HepG2 (cell line): ENCODE results near the gene RHOBTB3. TPM values are rescaled to one million over a fixed set of nuclear protein-coding genes. Genes with fewer than 3 reads are reported as not detected.

Experiments
- ATAC-seq: fragments of 200-7000 bp; cut with Tn5 transposase; 3 replicates; pipeline ENCODE4 v1.9.1; 2020; ENCODE audit warnings: mild to moderate bottlenecking, moderate library complexity
- BruUV-seq: library from RNA; stranded (reverse); fragments of 400-500 nt; replicated peaks from 2 replicates; lab custom pipeline; 2021; lab: Mats Ljungman, UMichigan
- CTCF ChIA-PET: fragments of 300-600 bp; formaldehyde crosslinking; extraction: SDS; loops from one replicate; lab custom pipeline; 2021; ENCODE audit warnings: low total read pairs, inconsistent platforms, low intra/inter-chr PET ratio; lab: Yijun Ruan, JAX
- POLR2A ChIA-PET: fragments of 350-600 bp; sonication (Branson Sonifier 250); formaldehyde crosslinking; loops from one replicate; lab custom pipeline; 2020; ENCODE audit warnings: antibody characterized with exemption, inconsistent platforms; lab: Yijun Ruan, JAX
- DNase-seq: peaks from one replicate; pipeline ENCODE4 v3.0.0-alpha.2; 2015; ENCODE audit warnings: low spot score
- FAIRE-seq: peaks from 3 replicates; lab custom pipeline; 2011; peaks lifted over from hg19 to GRCh38; lab: Jason Lieb, UNC
- H2AFZ ChIP-seq: one replicate; pipeline ENCODE4 v1.6.1; 2011; ENCODE audit warnings: low read length, inconsistent platforms
- H3K27ac ChIP-seq: fragments of 300-600 bp; 3 replicates; pipeline ENCODE4 v1.8.0; 2011; ENCODE audit warnings: mixed run types, mild to moderate bottlenecking, mixed read lengths, low read length, inconsistent platforms; ENCODE audit not compliant: insufficient read depth; ENCODE audit errors: extremely low read length
- H3K27me3 ChIP-seq, 2 experiments: fragments of 200-600 bp in 1 of 2; 2 replicates in 1 of 2; 3 replicates in 1 of 2; pipeline versions ENCODE4 v1.6.0 to v1.8.0; 2011; ENCODE audit warnings: low read length in 2 of 2, mild to moderate bottlenecking in 2 of 2, moderate library complexity in 2 of 2, inconsistent platforms in 1 of 2; ENCODE audit not compliant: insufficient read depth in 2 of 2, control insufficient read depth in 1 of 2
- H3K36me3 ChIP-seq, 2 experiments: fragments of 200-600 bp in 1 of 2; replicated peaks in 1 of 2; 2 replicates in 1 of 2; 3 replicates in 1 of 2; pipeline versions ENCODE4 v1.5.1 to v1.8.0; 2011; ENCODE audit warnings: low read length in 2 of 2, inconsistent platforms in 1 of 2; ENCODE audit not compliant: insufficient read depth in 2 of 2, control insufficient read depth in 1 of 2
- H3K4me1 ChIP-seq: 2 replicates; pipeline ENCODE4 v1.5.1; 2012; ENCODE audit warnings: low read length, inconsistent platforms; ENCODE audit not compliant: insufficient read depth
- H3K4me2 ChIP-seq: 2 replicates; pipeline ENCODE4 v1.6.0; 2011; ENCODE audit warnings: low read depth, low read length, inconsistent platforms
- H3K4me3 ChIP-seq, 3 experiments: fragments of 200-600 bp in 1 of 3; sonication (generic), shearing (Covaris generic) in 1 of 3; replicated peaks in 1 of 3; 2 replicates each; pipeline ENCODE4 v1.5.1; 2011 to 2016; ENCODE audit warnings: low read length in 3 of 3, inconsistent platforms in 2 of 3, low read depth in 2 of 3, mild to moderate bottlenecking in 2 of 3, control low read depth in 1 of 3, mixed read lengths in 1 of 3; ENCODE audit not compliant: insufficient read depth in 1 of 3
- H3K79me2 ChIP-seq: one replicate; pipeline ENCODE4 v1.6.1; 2011; ENCODE audit warnings: low read length, inconsistent platforms; ENCODE audit not compliant: insufficient read depth
- H3K9ac ChIP-seq: 2 replicates; pipeline ENCODE4 v1.6.0; 2011; ENCODE audit warnings: mild to moderate bottlenecking, low read depth, low read length, inconsistent platforms; ENCODE audit not compliant: insufficient read depth
- H3K9me3 ChIP-seq: 2 replicates; pipeline ENCODE4 v1.5.1; 2012; ENCODE audit warnings: mild to moderate bottlenecking, low read length
- H4K20me1 ChIP-seq: 2 replicates; pipeline ENCODE4 v1.6.0; 2011; ENCODE audit warnings: inconsistent platforms, mild to moderate bottlenecking, low read length, moderate library complexity; ENCODE audit not compliant: insufficient read depth
- ATF7 ChIP-seq, 2 experiments: fragments of 450-650 bp in 1 of 2; sonication (generic) in 1 of 2; formaldehyde crosslinking in 1 of 2; IDR thresholded peaks; 2 replicates each; pipeline versions ENCODE4 v1.4.0 to v1.6.1; 2016 to 2020; ENCODE audit warnings: antibody characterized with exemption in 1 of 2, mild to moderate bottlenecking in 1 of 2, missing genetic modification reagents in 1 of 2
- CBX5 ChIP-seq: sonication (generic); formaldehyde crosslinking; IDR thresholded peaks from 2 replicates; pipeline ENCODE4 v1.4.0; 2020; ENCODE audit warnings: missing genetic modification reagents, borderline replicate concordance
- DMTF1 ChIP-seq: sonication (generic); formaldehyde crosslinking; IDR thresholded peaks from 2 replicates; pipeline ENCODE4 v1.4.0; 2020; ENCODE audit warnings: mild to moderate bottlenecking, missing genetic modification reagents
- HINFP ChIP-seq: sonication (generic); formaldehyde crosslinking; IDR thresholded peaks from 2 replicates; pipeline ENCODE4 v1.4.0; 2020; ENCODE audit warnings: low read depth, mild to moderate bottlenecking, missing genetic modification reagents
- HNF4A ChIP-seq: sonication (generic); formaldehyde crosslinking; IDR thresholded peaks from 2 replicates; pipeline ENCODE4 v1.4.0; 2020; ENCODE audit warnings: missing genetic modification reagents
- IKZF4 ChIP-seq: sonication (generic); formaldehyde crosslinking; IDR thresholded peaks from 2 replicates; pipeline ENCODE4 v1.5.1; 2020; ENCODE audit warnings: borderline replicate concordance, mild to moderate bottlenecking, low read depth, missing genetic modification reagents; ENCODE audit errors: not compliant biosample characterization
- NFE2 ChIP-seq: sonication (generic); formaldehyde crosslinking; IDR thresholded peaks from 2 replicates; pipeline ENCODE4 v1.4.0; 2020; ENCODE audit warnings: missing genetic modification reagents
- SMAD1 ChIP-seq: sonication (generic); formaldehyde crosslinking; IDR thresholded peaks from 2 replicates; pipeline ENCODE4 v1.4.0; 2020; ENCODE audit warnings: missing genetic modification reagents, low read depth, mild to moderate bottlenecking, borderline replicate concordance
- ZNF12 ChIP-seq: sonication (generic); formaldehyde crosslinking; IDR thresholded peaks from 2 replicates; pipeline ENCODE4 v1.5.0; 2020; ENCODE audit warnings: missing genetic modification reagents
- ZNF264 ChIP-seq: sonication (generic); formaldehyde crosslinking; IDR thresholded peaks from 2 replicates; pipeline ENCODE4 v1.4.0; 2020; ENCODE audit warnings: missing genetic modification reagents
- ZNF552 ChIP-seq: sonication (generic); formaldehyde crosslinking; IDR thresholded peaks from 2 replicates; pipeline ENCODE4 v1.9.0; 2022; ENCODE audit warnings: missing genetic modification reagents, mild to moderate bottlenecking, borderline replicate concordance
- WGBS: methylation state at CpG from one replicate; pipeline ENCODE4 v1.1.6; 2017; ENCODE audit warnings: low lambda C conversion rate; 5-methylcytosine and 5-hydroxymethylcytosine counted together
- in situ Hi-C: cut with HindIII; loops from 2 replicates; pipeline ENCODE4 v1.10.0; 2017; ENCODE audit warnings: low pct_unique_long_range_greater_than_20kb; ENCODE audit not compliant: extremely low pct_ligation_motif_present
- intact Hi-C: fragments of 100-400 bp; cut with micrococcal nuclease; formaldehyde crosslinking; loops from one replicate; pipeline ENCODE4 v1.10.0; 2022; ENCODE audit not compliant: unreplicated experiment
- polyA plus RNA-seq, 8 experiments: library from polyadenylated mRNA; depleted of rRNA in 3 of 8; stranded (reverse) in 7 of 8; unstranded in 1 of 8; fragments of >200 nt; fragmentation: Illumina TruSeq in 4 of 8; extraction: Trizol in 4 of 8; gene quantifications; 2 replicates each; pipeline versions ENCODE4 v1.2.1 to v1.2.3, GENCODE V29; 2011 to 2016; ENCODE audit warnings: low read depth in 4 of 8, missing spikeins in 1 of 8, mixed read lengths in 1 of 8; ENCODE audit not compliant: insufficient read depth in 1 of 8
- total RNA-seq, 5 experiments: library from RNA; depleted of rRNA; stranded (reverse); fragments of >200 nt; fragmentation: Illumina TruSeq; extraction: Trizol; gene quantifications; 2 replicates each; pipeline ENCODE4 v1.2.3, GENCODE V29; 2016; ENCODE audit warnings: low read depth in 1 of 5

Gene RHOBTB3
- total and polyA plus RNA-seq, 2 of the 13 experiments (the other 11 are each of a cell fraction or from before 2014, with no cell fraction given), result 31.6 to 35.4 TPM

- CTCF ChIA-PET, result no interaction called here
- Histone ChIP-seq H2AFZ (no peak overlapping the region), H3K4me1 (peaks cover 67% of the 10 kb centered on the region), H3K4me2 (no peak overlapping the region), H3K9me3 (no peaks in the 10 kb centered on the region), H3K9ac (peak overlapping the region; percentile 32; the same call in 1 of the 2 replicates), H3K36me3 (no peaks in the 10 kb centered on the region), H3K4me3 (no peak overlapping the region), H4K20me1 (no peaks in the 10 kb centered on the region), H3K27me3 (no peaks in the 10 kb centered on the region), H3K27ac (peak overlapping the region; percentile 76), H3K79me2 (no peaks in the 10 kb centered on the region)
- DNase-seq (no peak), ATAC-seq (no peak), FAIRE-seq (no peak)
- 80% methylated on average over 6 of the region's 6 CpGs for WGBS
- in situ Hi-C loops (no loop called here), intact Hi-C loops (loop anchor here (5.0 kb wide), 1 partner anchor 37 kb away; no protein-coding TSS in a partner anchor)
- TF ChIP-seq NFE2 (CRISPR knock-in tag) (no peak), ZNF12 (CRISPR knock-in tag) (peak; percentile 97), ZNF264 (CRISPR knock-in tag) (peak; percentile 99), HNF4A (CRISPR knock-in tag) (peak; percentile 25; the same call in 1 of the 2 replicates)
- POLR2A ChIA-PET, result interaction anchor here (0.6 to 4.1 kb wide), 3 partner anchors 17 to 39 kb away, joined by 3 to 82 read pairs (median 10); partner anchors contain the start of gene GLRX
- no TSS peak for BruUV-seq
These were observed 73.8 kb downstream of the RHOBTB3 start for GRCh38 chr5:95804736-95805539.

GRCh38 chr5:95806687-95807086 lies 75.6 kb downstream of the RHOBTB3 start:
- ChIA-PET CTCF (no interaction called here), POLR2A (interaction anchor here (10.9 kb wide), 1 partner anchor 16 kb away, joined by 98 read pairs; the partner anchor contains the start of gene GLRX)
- intact Hi-C loops, result no loop called here
- in situ Hi-C loops, result no loop called here
- Histone ChIP-seq H3K9me3 (no peaks in the 10 kb centered on the region), H3K27me3 (no peaks in the 10 kb centered on the region), H3K4me1 (peaks cover 67% of the 10 kb centered on the region), H3K27ac (no peak overlapping the region), H3K36me3 (no peaks in the 10 kb centered on the region), H2AFZ (no peak overlapping the region), H3K79me2 (no peaks in the 10 kb centered on the region), H3K4me2 (no peak overlapping the region), H3K4me3 (no peak overlapping the region), H4K20me1 (no peaks in the 10 kb centered on the region), H3K9ac (no peak overlapping the region)
- BruUV-seq, result no TSS peak
- DNase-seq, result no peak
- no peak for ATAC-seq
- WGBS, result 95% methylated on average over 7 of the region's 7 CpGs
- FAIRE-seq, result no peak
- TF ChIP-seq DMTF1 (CRISPR knock-in tag) (no peak), HINFP (CRISPR knock-in tag) (no peak), IKZF4 (CRISPR knock-in tag) (no peak), ATF7 (IDR thresholded peaks at IDR 0.05) (no peak), ATF7 (CRISPR knock-in tag; IDR thresholded peaks at IDR 0.05) (no peak), ZNF552 (no peak), SMAD1 (CRISPR knock-in tag) (no peak), CBX5 (CRISPR knock-in tag) (no peak)
